IMR-90 (cell line): Measurements from ENCODE around the gene PDK3. TPM values are rescaled to one million over a fixed set of nuclear protein-coding genes. Genes with fewer than 3 reads are reported as not detected.

Experiments used
- ATAC-seq: fragments of 200-7000 bp; cut with Tn5 transposase; 2 replicates; pipeline ENCODE4 v1.9.1; 2020; ENCODE audit warnings: low read depth, mild to moderate bottlenecking, moderate library complexity
- BruUV-seq: library from RNA; stranded (reverse); fragments of 400-500 nt; replicated peaks from 2 replicates; lab custom pipeline; 2021; lab: Mats Ljungman, UMichigan
- CTCF ChIA-PET: fragments of 300-600 bp; formaldehyde crosslinking; extraction: SDS; loops from one replicate; lab custom pipeline; 2021; ENCODE audit warnings: antibody characterized with exemption; lab: Yijun Ruan, JAX
- POLR2A ChIA-PET: fragments of 300-600 bp; sonication (Branson Sonifier 250); formaldehyde crosslinking; loops from one replicate; lab custom pipeline; 2022; ENCODE audit warnings: antibody characterized with exemption; ENCODE audit not compliant: unreplicated experiment; lab: Charles Lee
- DNase-seq: peaks from one replicate; pipeline ENCODE4 v3.0.0; 2013
- H2AFZ ChIP-seq: replicated peaks from 2 replicates; pipeline ENCODE3; 2013; ENCODE audit warnings: low read length, mild to moderate bottlenecking; ENCODE audit not compliant: poor library complexity
- H2AK5ac ChIP-seq: 2 replicates; pipeline ENCODE4 v1.6.1; 2013; ENCODE audit warnings: low read depth, low read length, inconsistent platforms
- H2AK9ac ChIP-seq: replicated peaks from 2 replicates; pipeline ENCODE3; 2013; ENCODE audit warnings: mild to moderate bottlenecking, low read depth, low read length, moderate library complexity; ENCODE audit not compliant: poor library complexity
- H2BK120ac ChIP-seq: 2 replicates; pipeline ENCODE4 v1.6.1; 2013; ENCODE audit warnings: low read depth, low read length, inconsistent platforms
- H2BK15ac ChIP-seq: 3 replicates; pipeline ENCODE4 v1.6.1; 2013; ENCODE audit warnings: low read depth, low read length, inconsistent platforms
- H2BK20ac ChIP-seq: 2 replicates; pipeline ENCODE4 v1.6.1; 2013; ENCODE audit warnings: low read depth, mild to moderate bottlenecking, inconsistent platforms, low read length, moderate library complexity
- H2BK5ac ChIP-seq: 2 replicates; pipeline ENCODE4 v1.6.1; 2013; ENCODE audit warnings: mild to moderate bottlenecking, low read depth, low read length, inconsistent platforms; ENCODE audit not compliant: poor library complexity, severe bottlenecking
- H3K14ac ChIP-seq: replicated peaks from 2 replicates; pipeline ENCODE4 v1.6.1; 2013; ENCODE audit warnings: low read depth, low read length, inconsistent platforms
- H3K18ac ChIP-seq: 2 replicates; pipeline ENCODE4 v1.6.1; 2013; ENCODE audit warnings: low read depth, low read length, control low read depth
- H3K23ac ChIP-seq: 2 replicates; pipeline ENCODE4 v1.6.1; 2013; ENCODE audit warnings: low read depth, low read length, inconsistent platforms
- H3K27ac ChIP-seq: 2 replicates; pipeline ENCODE4 v1.5.1; 2013; ENCODE audit warnings: mild to moderate bottlenecking, control low read depth, low read length; ENCODE audit not compliant: insufficient read depth
- H3K27me3 ChIP-seq: 2 replicates; pipeline ENCODE4 v1.6.1; 2013; ENCODE audit warnings: low read length; ENCODE audit not compliant: control insufficient read depth, insufficient read depth
- H3K36me3 ChIP-seq: 2 replicates; pipeline ENCODE4 v1.6.1; 2013; ENCODE audit warnings: low read length, mixed read lengths; ENCODE audit not compliant: control insufficient read depth, insufficient read depth
- H3K4ac ChIP-seq: 2 replicates; pipeline ENCODE4 v1.6.1; 2013; ENCODE audit warnings: low read depth, low read length, inconsistent platforms
- H3K4me1 ChIP-seq: 2 replicates; pipeline ENCODE4 v1.6.1; 2013; ENCODE audit warnings: low read length, mixed read lengths; ENCODE audit not compliant: control insufficient read depth, insufficient read depth
- H3K4me2 ChIP-seq: 2 replicates; pipeline ENCODE4 v1.6.1; 2013; ENCODE audit warnings: low read depth, mild to moderate bottlenecking, control low read depth, low read length, moderate library complexity
- H3K4me3 ChIP-seq: 2 replicates; pipeline ENCODE4 v1.5.1; 2013; ENCODE audit warnings: low read depth, mild to moderate bottlenecking, control low read depth, low read length, moderate library complexity; ENCODE audit not compliant: insufficient read depth
- H3K56ac ChIP-seq: 2 replicates; pipeline ENCODE4 v1.6.1; 2013; ENCODE audit warnings: low read length, inconsistent platforms; ENCODE audit not compliant: insufficient read depth; ENCODE audit errors: extremely low read depth
- H3K79me1 ChIP-seq, 2 experiments: 2 replicates each; pipeline ENCODE4 v1.6.1; 2013; ENCODE audit warnings: low read length in 2 of 2, inconsistent platforms in 1 of 2, low read depth in 1 of 2
- H3K9ac ChIP-seq: 2 replicates; pipeline ENCODE4 v1.6.1; 2013; ENCODE audit warnings: low read depth, low read length, control low read depth
- H3K9me1 ChIP-seq: 2 replicates; pipeline ENCODE4 v1.6.1; 2013; ENCODE audit warnings: low read length, inconsistent platforms; ENCODE audit not compliant: insufficient read depth
- H3K9me3 ChIP-seq: 2 replicates; pipeline ENCODE4 v1.6.1; 2013; ENCODE audit warnings: low read length; ENCODE audit not compliant: control insufficient read depth, insufficient read depth
- H4K20me1 ChIP-seq: 2 replicates; pipeline ENCODE4 v1.6.1; 2013; ENCODE audit warnings: low read length, inconsistent platforms; ENCODE audit not compliant: insufficient read depth
- H4K5ac ChIP-seq: 2 replicates; pipeline ENCODE4 v1.6.1; 2013; ENCODE audit warnings: mild to moderate bottlenecking, low read depth, low read length, control low read depth
- H4K8ac ChIP-seq, 2 experiments: 2 replicates each; pipeline ENCODE4 v1.6.1; 2013; ENCODE audit warnings: low read depth in 2 of 2, low read length in 2 of 2, control low read depth in 1 of 2, inconsistent platforms in 1 of 2
- H4K91ac ChIP-seq: 2 replicates; pipeline ENCODE4 v1.6.1; 2013; ENCODE audit warnings: low read depth, low read length, inconsistent platforms; ENCODE audit not compliant: insufficient read depth
- CHD1 ChIP-seq: IDR thresholded peaks from 2 replicates; pipeline ENCODE4 v1.6.1; 2012; ENCODE audit warnings: low read depth, low read length, improper control_type of control experiment
- ELK1 ChIP-seq: fragments of 150-350 bp; IDR thresholded peaks from 2 replicates; pipeline ENCODE4 v1.6.1; 2016; ENCODE audit warnings: low read depth, mild to moderate bottlenecking, low read length, moderate library complexity, borderline replicate concordance
- FOS ChIP-seq: fragments of 150-350 bp; IDR thresholded peaks from 2 replicates; pipeline ENCODE4 v1.6.1; 2016; ENCODE audit warnings: low read depth, low read length
- MAFK ChIP-seq: IDR thresholded peaks from 2 replicates; pipeline ENCODE4 v1.6.1; 2012; ENCODE audit warnings: low read depth, low read length, improper control_type of control experiment
- MAZ ChIP-seq: IDR thresholded peaks from 2 replicates; pipeline ENCODE4 v1.6.1; 2012; ENCODE audit warnings: low read depth, mild to moderate bottlenecking, low read length, improper control_type of control experiment, moderate library complexity, borderline replicate concordance
- MXI1 ChIP-seq: IDR thresholded peaks from 2 replicates; pipeline ENCODE4 v1.6.1; 2012; ENCODE audit warnings: low read depth, mild to moderate bottlenecking, low read length, moderate library complexity, borderline replicate concordance
- NFE2L2 ChIP-seq: fragments of 150-350 bp; IDR thresholded peaks from 2 replicates; pipeline ENCODE4 v1.6.1; 2016; ENCODE audit warnings: low read depth, mild to moderate bottlenecking, low read length
- RAD21 ChIP-seq: IDR thresholded peaks from 2 replicates; pipeline ENCODE4 v1.6.1; 2012; ENCODE audit warnings: low read length, improper control_type of control experiment
- SMC3 ChIP-seq: fragments of 150-350 bp; IDR thresholded peaks from 2 replicates; pipeline ENCODE4 v1.6.1; 2016; ENCODE audit warnings: low read depth, mild to moderate bottlenecking, antibody characterized with exemption, low read length, moderate library complexity
- WGBS, 2 experiments: methylation state at CpG; one replicate each; pipeline versions ENCODE4 v1.1.5 to v1.1.7; 2013; ENCODE audit warnings: missing lambda C conversion rate in 2 of 2; ENCODE audit not compliant: insufficient read length in 1 of 2; ENCODE audit errors: extremely low coverage in 2 of 2; 5-methylcytosine and 5-hydroxymethylcytosine counted together
- dilution Hi-C: fragments of 300-500 bp; cut with HindIII; formaldehyde crosslinking; loops from one replicate; pipeline ENCODE4 v1.14.3; 2018; ENCODE audit warnings: low sequenced_read_pairs; ENCODE audit not compliant: unreplicated experiment
- in situ Hi-C: fragments of 300-500 bp; cut with MboI; formaldehyde crosslinking; loops from 3 replicates; pipeline ENCODE4 v1.14.3; 2019; ENCODE audit warnings: low sequenced_read_pairs, inconsistent platforms, mixed read lengths
- intact Hi-C: fragments of 100-400 bp; cut with micrococcal nuclease; formaldehyde crosslinking; loops from 2 replicates; pipeline ENCODE4 v1.10.0; 2022
- polyA plus RNA-seq, 3 experiments: library from polyadenylated mRNA; depleted of rRNA; stranded (reverse); fragments of >200 nt; gene quantifications; 2 replicates each; pipeline ENCODE4 v1.2.3, GENCODE V29; 2012; ENCODE audit warnings: low replicate concordance in 1 of 3
- total RNA-seq: library from RNA; depleted of rRNA; stranded (reverse); fragments of >200 nt; gene quantifications from 2 replicates; pipeline ENCODE4 v1.2.3, GENCODE V29; 2012
- TF ChIP-seq, protein P1 (sequence below): conservative IDR thresholded peaks from 2 replicates; pipeline ENCODE4 v1.5.1; 2012; ENCODE audit warnings: mild to moderate bottlenecking, low read depth, low read length, improper control_type of control experiment
- TF ChIP-seq, protein P2 (sequence below): fragments of 150-350 bp; IDR thresholded peaks from 2 replicates; pipeline ENCODE4 v1.6.1; 2017; ENCODE audit warnings: mild to moderate bottlenecking, antibody characterized with exemption, low read length, low read depth

The PDK3 gene
- total and polyA plus RNA-seq, 2 of the 4 experiments (the other 2 are of a cell fraction): 2.3 to 4.8 TPM

DNA sequence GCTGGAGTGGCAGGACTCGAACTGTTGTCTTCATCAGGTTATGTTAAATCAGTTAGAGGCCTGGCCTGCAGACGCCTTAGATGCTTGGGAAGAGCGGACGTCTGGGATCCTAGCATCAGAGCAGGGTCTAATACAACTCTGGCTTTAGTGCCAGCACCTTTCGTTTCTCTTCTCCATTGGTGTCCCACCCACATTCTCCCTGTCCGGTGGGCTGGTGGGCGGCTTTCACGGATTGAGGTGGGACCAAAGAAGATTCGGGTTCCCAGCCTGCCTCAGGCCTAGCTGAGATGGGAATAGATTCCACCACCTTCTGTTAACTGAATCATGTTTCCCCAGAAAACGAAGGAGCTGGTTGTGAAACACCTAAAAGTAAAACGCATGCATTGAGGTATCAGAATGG lies 939 bp downstream of the PDK3 start:
- no peak overlapping the region for H3K27ac ChIP-seq
- H3K27me3 ChIP-seq: peaks cover 3% of the 10 kb centered on the region
- no peak overlapping the region for H2BK20ac ChIP-seq
- H4K20me1 ChIP-seq: no peaks in the 10 kb centered on the region
- H2AK9ac ChIP-seq: no peak overlapping the region
- H4K5ac ChIP-seq: no peak overlapping the region
- TF ChIP-seq RAD21 (no peak), NFE2L2 (no peak), ELK1 (no peak), MAZ (no peak), CHD1 (no peak), MAFK (no peak), SMC3 (no peak), MXI1 (no peak), FOS (no peak)
- TF ChIP-seq, protein P1, sequence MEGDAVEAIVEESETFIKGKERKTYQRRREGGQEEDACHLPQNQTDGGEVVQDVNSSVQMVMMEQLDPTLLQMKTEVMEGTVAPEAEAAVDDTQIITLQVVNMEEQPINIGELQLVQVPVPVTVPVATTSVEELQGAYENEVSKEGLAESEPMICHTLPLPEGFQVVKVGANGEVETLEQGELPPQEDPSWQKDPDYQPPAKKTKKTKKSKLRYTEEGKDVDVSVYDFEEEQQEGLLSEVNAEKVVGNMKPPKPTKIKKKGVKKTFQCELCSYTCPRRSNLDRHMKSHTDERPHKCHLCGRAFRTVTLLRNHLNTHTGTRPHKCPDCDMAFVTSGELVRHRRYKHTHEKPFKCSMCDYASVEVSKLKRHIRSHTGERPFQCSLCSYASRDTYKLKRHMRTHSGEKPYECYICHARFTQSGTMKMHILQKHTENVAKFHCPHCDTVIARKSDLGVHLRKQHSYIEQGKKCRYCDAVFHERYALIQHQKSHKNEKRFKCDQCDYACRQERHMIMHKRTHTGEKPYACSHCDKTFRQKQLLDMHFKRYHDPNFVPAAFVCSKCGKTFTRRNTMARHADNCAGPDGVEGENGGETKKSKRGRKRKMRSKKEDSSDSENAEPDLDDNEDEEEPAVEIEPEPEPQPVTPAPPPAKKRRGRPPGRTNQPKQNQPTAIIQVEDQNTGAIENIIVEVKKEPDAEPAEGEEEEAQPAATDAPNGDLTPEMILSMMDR: no peak
- TF ChIP-seq, protein P2, sequence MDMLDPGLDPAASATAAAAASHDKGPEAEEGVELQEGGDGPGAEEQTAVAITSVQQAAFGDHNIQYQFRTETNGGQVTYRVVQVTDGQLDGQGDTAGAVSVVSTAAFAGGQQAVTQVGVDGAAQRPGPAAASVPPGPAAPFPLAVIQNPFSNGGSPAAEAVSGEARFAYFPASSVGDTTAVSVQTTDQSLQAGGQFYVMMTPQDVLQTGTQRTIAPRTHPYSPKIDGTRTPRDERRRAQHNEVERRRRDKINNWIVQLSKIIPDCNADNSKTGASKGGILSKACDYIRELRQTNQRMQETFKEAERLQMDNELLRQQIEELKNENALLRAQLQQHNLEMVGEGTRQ: no peak
- CTCF ChIA-PET: no interaction called here
- H2AFZ ChIP-seq: no peak overlapping the region
- intact Hi-C loops (no loop called here), in situ Hi-C loops (no loop called here), dilution Hi-C loops (no loop called here)
- H2AK5ac ChIP-seq: no peak overlapping the region
- H3K4me2 ChIP-seq: peak overlapping the region; percentile 6; the same call in 1 of the 2 replicates
- 75% methylated on average over 1 of the region's 11 CpGs; no CpG with 5 or more reads in 1 of the 2 experiments for WGBS, 2 experiments
- H3K79me1 ChIP-seq: no peaks in the 10 kb centered on the region
- ATAC-seq: no peak
- H2BK120ac ChIP-seq: no peak overlapping the region
- H3K9me1 ChIP-seq: no peaks in the 10 kb centered on the region; the same call in 1 of the 2 replicates
- H3K56ac ChIP-seq: no peak overlapping the region
- H2BK5ac ChIP-seq: no peak overlapping the region
- no peak overlapping the region for H4K8ac ChIP-seq
- no peak overlapping the region for H2BK15ac ChIP-seq
- no TSS peak for BruUV-seq
- no peaks in the 10 kb centered on the region for H3K9me3 ChIP-seq
- no peaks in the 10 kb centered on the region for H3K4me1 ChIP-seq
- H3K9ac ChIP-seq: no peak overlapping the region
- no peak for DNase-seq
- no peak overlapping the region for H3K23ac ChIP-seq
- no peak overlapping the region for H3K4ac ChIP-seq
- no peak overlapping the region for H3K18ac ChIP-seq
- no peak overlapping the region for H3K14ac ChIP-seq
- H3K36me3 ChIP-seq: no peaks in the 10 kb centered on the region
- H4K91ac ChIP-seq: no peak overlapping the region
- POLR2A ChIA-PET: no interaction called here
- no peak overlapping the region for H3K4me3 ChIP-seq
